IMR-90 (cell line): ENCODE measurements around the gene IL13. TPM values are rescaled to one million over a fixed set of nuclear protein-coding genes. Genes with fewer than 3 reads are reported as not detected.

Experiments used
- ATAC-seq: fragments of 200-7000 bp; cut with Tn5 transposase; 2 replicates; pipeline ENCODE4 v1.9.1; 2020; ENCODE audit warnings: low read depth, mild to moderate bottlenecking, moderate library complexity
- BruUV-seq: library from RNA; stranded (reverse); fragments of 400-500 nt; replicated peaks from 2 replicates; lab custom pipeline; 2021; lab: Mats Ljungman, UMichigan
- CTCF ChIA-PET: fragments of 300-600 bp; formaldehyde crosslinking; extraction: SDS; loops from one replicate; lab custom pipeline; 2021; ENCODE audit warnings: antibody characterized with exemption; lab: Yijun Ruan, JAX
- POLR2A ChIA-PET: fragments of 300-600 bp; sonication (Branson Sonifier 250); formaldehyde crosslinking; loops from one replicate; lab custom pipeline; 2022; ENCODE audit warnings: antibody characterized with exemption; ENCODE audit not compliant: unreplicated experiment; lab: Charles Lee
- DNase-seq: peaks from one replicate; pipeline ENCODE4 v3.0.0; 2013
- H2AFZ ChIP-seq: replicated peaks from 2 replicates; pipeline ENCODE3; 2013; ENCODE audit warnings: low read length, mild to moderate bottlenecking; ENCODE audit not compliant: poor library complexity
- H2AK5ac ChIP-seq: 2 replicates; pipeline ENCODE4 v1.6.1; 2013; ENCODE audit warnings: low read depth, low read length, inconsistent platforms
- H2AK9ac ChIP-seq: replicated peaks from 2 replicates; pipeline ENCODE3; 2013; ENCODE audit warnings: mild to moderate bottlenecking, low read depth, low read length, moderate library complexity; ENCODE audit not compliant: poor library complexity
- H2BK120ac ChIP-seq: 2 replicates; pipeline ENCODE4 v1.6.1; 2013; ENCODE audit warnings: low read depth, low read length, inconsistent platforms
- H2BK15ac ChIP-seq: 3 replicates; pipeline ENCODE4 v1.6.1; 2013; ENCODE audit warnings: low read depth, low read length, inconsistent platforms
- H2BK20ac ChIP-seq: 2 replicates; pipeline ENCODE4 v1.6.1; 2013; ENCODE audit warnings: low read depth, mild to moderate bottlenecking, inconsistent platforms, low read length, moderate library complexity
- H2BK5ac ChIP-seq: 2 replicates; pipeline ENCODE4 v1.6.1; 2013; ENCODE audit warnings: mild to moderate bottlenecking, low read depth, low read length, inconsistent platforms; ENCODE audit not compliant: poor library complexity, severe bottlenecking
- H3K14ac ChIP-seq: replicated peaks from 2 replicates; pipeline ENCODE4 v1.6.1; 2013; ENCODE audit warnings: low read depth, low read length, inconsistent platforms
- H3K18ac ChIP-seq: 2 replicates; pipeline ENCODE4 v1.6.1; 2013; ENCODE audit warnings: low read depth, low read length, control low read depth
- H3K23ac ChIP-seq: 2 replicates; pipeline ENCODE4 v1.6.1; 2013; ENCODE audit warnings: low read depth, low read length, inconsistent platforms
- H3K27ac ChIP-seq: 2 replicates; pipeline ENCODE4 v1.5.1; 2013; ENCODE audit warnings: mild to moderate bottlenecking, control low read depth, low read length; ENCODE audit not compliant: insufficient read depth
- H3K27me3 ChIP-seq: 2 replicates; pipeline ENCODE4 v1.6.1; 2013; ENCODE audit warnings: low read length; ENCODE audit not compliant: control insufficient read depth, insufficient read depth
- H3K36me3 ChIP-seq: 2 replicates; pipeline ENCODE4 v1.6.1; 2013; ENCODE audit warnings: low read length, mixed read lengths; ENCODE audit not compliant: control insufficient read depth, insufficient read depth
- H3K4ac ChIP-seq: 2 replicates; pipeline ENCODE4 v1.6.1; 2013; ENCODE audit warnings: low read depth, low read length, inconsistent platforms
- H3K4me1 ChIP-seq: 2 replicates; pipeline ENCODE4 v1.6.1; 2013; ENCODE audit warnings: low read length, mixed read lengths; ENCODE audit not compliant: control insufficient read depth, insufficient read depth
- H3K4me2 ChIP-seq: 2 replicates; pipeline ENCODE4 v1.6.1; 2013; ENCODE audit warnings: low read depth, mild to moderate bottlenecking, control low read depth, low read length, moderate library complexity
- H3K4me3 ChIP-seq: 2 replicates; pipeline ENCODE4 v1.5.1; 2013; ENCODE audit warnings: low read depth, mild to moderate bottlenecking, control low read depth, low read length, moderate library complexity; ENCODE audit not compliant: insufficient read depth
- H3K56ac ChIP-seq: 2 replicates; pipeline ENCODE4 v1.6.1; 2013; ENCODE audit warnings: low read length, inconsistent platforms; ENCODE audit not compliant: insufficient read depth; ENCODE audit errors: extremely low read depth
- H3K79me1 ChIP-seq, 2 experiments: 2 replicates each; pipeline ENCODE4 v1.6.1; 2013; ENCODE audit warnings: low read length in 2 of 2, inconsistent platforms in 1 of 2, low read depth in 1 of 2
- H3K9ac ChIP-seq: 2 replicates; pipeline ENCODE4 v1.6.1; 2013; ENCODE audit warnings: low read depth, low read length, control low read depth
- H3K9me1 ChIP-seq: 2 replicates; pipeline ENCODE4 v1.6.1; 2013; ENCODE audit warnings: low read length, inconsistent platforms; ENCODE audit not compliant: insufficient read depth
- H3K9me3 ChIP-seq: 2 replicates; pipeline ENCODE4 v1.6.1; 2013; ENCODE audit warnings: low read length; ENCODE audit not compliant: control insufficient read depth, insufficient read depth
- H4K20me1 ChIP-seq: 2 replicates; pipeline ENCODE4 v1.6.1; 2013; ENCODE audit warnings: low read length, inconsistent platforms; ENCODE audit not compliant: insufficient read depth
- H4K5ac ChIP-seq: 2 replicates; pipeline ENCODE4 v1.6.1; 2013; ENCODE audit warnings: mild to moderate bottlenecking, low read depth, low read length, control low read depth
- H4K8ac ChIP-seq, 2 experiments: 2 replicates each; pipeline ENCODE4 v1.6.1; 2013; ENCODE audit warnings: low read depth in 2 of 2, low read length in 2 of 2, control low read depth in 1 of 2, inconsistent platforms in 1 of 2
- H4K91ac ChIP-seq: 2 replicates; pipeline ENCODE4 v1.6.1; 2013; ENCODE audit warnings: low read depth, low read length, inconsistent platforms; ENCODE audit not compliant: insufficient read depth
- CEBPB ChIP-seq: IDR thresholded peaks from 2 replicates; pipeline ENCODE4 v1.6.1; 2012; ENCODE audit warnings: low read depth, low read length, improper control_type of control experiment
- MAFK ChIP-seq: IDR thresholded peaks from 2 replicates; pipeline ENCODE4 v1.6.1; 2012; ENCODE audit warnings: low read depth, low read length, improper control_type of control experiment
- NFE2L2 ChIP-seq: fragments of 150-350 bp; IDR thresholded peaks from 2 replicates; pipeline ENCODE4 v1.6.1; 2016; ENCODE audit warnings: low read depth, mild to moderate bottlenecking, low read length
- RAD21 ChIP-seq: IDR thresholded peaks from 2 replicates; pipeline ENCODE4 v1.6.1; 2012; ENCODE audit warnings: low read length, improper control_type of control experiment
- WGBS, 2 experiments: methylation state at CpG; one replicate each; pipeline versions ENCODE4 v1.1.5 to v1.1.7; 2013; ENCODE audit warnings: missing lambda C conversion rate in 2 of 2; ENCODE audit not compliant: insufficient read length in 1 of 2; ENCODE audit errors: extremely low coverage in 2 of 2; 5-methylcytosine and 5-hydroxymethylcytosine counted together
- dilution Hi-C: fragments of 300-500 bp; cut with HindIII; formaldehyde crosslinking; loops from one replicate; pipeline ENCODE4 v1.14.3; 2018; ENCODE audit warnings: low sequenced_read_pairs; ENCODE audit not compliant: unreplicated experiment
- in situ Hi-C: fragments of 300-500 bp; cut with MboI; formaldehyde crosslinking; loops from 3 replicates; pipeline ENCODE4 v1.14.3; 2019; ENCODE audit warnings: low sequenced_read_pairs, inconsistent platforms, mixed read lengths
- intact Hi-C: fragments of 100-400 bp; cut with micrococcal nuclease; formaldehyde crosslinking; loops from 2 replicates; pipeline ENCODE4 v1.10.0; 2022
- polyA plus RNA-seq, 3 experiments: library from polyadenylated mRNA; depleted of rRNA; stranded (reverse); fragments of >200 nt; gene quantifications; 2 replicates each; pipeline ENCODE4 v1.2.3, GENCODE V29; 2012; ENCODE audit warnings: low replicate concordance in 1 of 3
- total RNA-seq: library from RNA; depleted of rRNA; stranded (reverse); fragments of >200 nt; gene quantifications from 2 replicates; pipeline ENCODE4 v1.2.3, GENCODE V29; 2012

IL13 gene
- total and polyA plus RNA-seq, 2 of the 4 experiments (the other 2 are of a cell fraction), result not detected

- dilution Hi-C loops (no loop called here), intact Hi-C loops (no loop called here), in situ Hi-C loops (no loop called here)
- H3K4me3 ChIP-seq, result no peak overlapping the region
- no peaks in the 10 kb centered on the region for H3K79me1 ChIP-seq
- H3K27me3 ChIP-seq, result peaks cover 11% of the 10 kb centered on the region; the same call in 1 of the 2 replicates
- no peak overlapping the region for H2BK5ac ChIP-seq
- H3K9me3 ChIP-seq, result peaks cover 8% of the 10 kb centered on the region; the same call in 1 of the 2 replicates
- 100% methylated on average over 1 of the region's 4 CpGs; no CpG with 5 or more reads in 1 of the 2 experiments for WGBS, 2 experiments
- H2BK20ac ChIP-seq, result no peak overlapping the region
- no peaks in the 10 kb centered on the region for H3K4me1 ChIP-seq
- H3K4me2 ChIP-seq, result no peak overlapping the region
- no peak overlapping the region for H3K9ac ChIP-seq
- no peak overlapping the region for H3K14ac ChIP-seq
- H2AFZ ChIP-seq, result no peak overlapping the region
- H3K36me3 ChIP-seq, result no peaks in the 10 kb centered on the region
- no peak overlapping the region for H3K23ac ChIP-seq
- no peak overlapping the region for H2BK120ac ChIP-seq
- TF ChIP-seq RAD21, result no peak
- TF ChIP-seq NFE2L2, result no peak
- no peak for TF ChIP-seq CEBPB
- no peak for TF ChIP-seq MAFK
- POLR2A ChIA-PET, result interaction anchor here (0.6 kb wide), 1 partner anchor 139 kb away, joined by 9 read pairs; no protein-coding TSS in a partner anchor
- H3K18ac ChIP-seq, result no peak overlapping the region
- H3K56ac ChIP-seq, result no peak overlapping the region
- CTCF ChIA-PET, result no interaction called here
- no peak overlapping the region for H4K5ac ChIP-seq
- no peak for DNase-seq
- no peak for ATAC-seq
- H3K4ac ChIP-seq, result no peak overlapping the region
- H3K9me1 ChIP-seq, result peaks cover 3% of the 10 kb centered on the region; the same call in 1 of the 2 replicates
- H4K8ac ChIP-seq, result no peak overlapping the region
- H2BK15ac ChIP-seq, result no peak overlapping the region
- no peak overlapping the region for H2AK5ac ChIP-seq
- no peaks in the 10 kb centered on the region for H4K20me1 ChIP-seq
- no peak overlapping the region for H2AK9ac ChIP-seq
- no TSS peak for BruUV-seq
- no peak overlapping the region for H3K27ac ChIP-seq
- H4K91ac ChIP-seq, result no peak overlapping the region
Observed at GRCh38 chr5:132651838-132652469, 6.0 kb upstream of the IL13 start.
